DMS53 (cell line): ENCODE results near the gene TXNDC11.
A peak's percentile ranks its signal among the peaks of the same experiment; 100 is the strongest.
"Not testable (repeated sequence)": the region's sequence is repeated elsewhere in the genome, so short reads cannot be mapped to it uniquely, and the experiment has no call there.

ENCODE experiments used
- DNase-seq: peaks from one replicate; lab custom pipeline; 2025; lab: John Stamatoyannopoulos, UW

The TXNDC11 gene, protein sequence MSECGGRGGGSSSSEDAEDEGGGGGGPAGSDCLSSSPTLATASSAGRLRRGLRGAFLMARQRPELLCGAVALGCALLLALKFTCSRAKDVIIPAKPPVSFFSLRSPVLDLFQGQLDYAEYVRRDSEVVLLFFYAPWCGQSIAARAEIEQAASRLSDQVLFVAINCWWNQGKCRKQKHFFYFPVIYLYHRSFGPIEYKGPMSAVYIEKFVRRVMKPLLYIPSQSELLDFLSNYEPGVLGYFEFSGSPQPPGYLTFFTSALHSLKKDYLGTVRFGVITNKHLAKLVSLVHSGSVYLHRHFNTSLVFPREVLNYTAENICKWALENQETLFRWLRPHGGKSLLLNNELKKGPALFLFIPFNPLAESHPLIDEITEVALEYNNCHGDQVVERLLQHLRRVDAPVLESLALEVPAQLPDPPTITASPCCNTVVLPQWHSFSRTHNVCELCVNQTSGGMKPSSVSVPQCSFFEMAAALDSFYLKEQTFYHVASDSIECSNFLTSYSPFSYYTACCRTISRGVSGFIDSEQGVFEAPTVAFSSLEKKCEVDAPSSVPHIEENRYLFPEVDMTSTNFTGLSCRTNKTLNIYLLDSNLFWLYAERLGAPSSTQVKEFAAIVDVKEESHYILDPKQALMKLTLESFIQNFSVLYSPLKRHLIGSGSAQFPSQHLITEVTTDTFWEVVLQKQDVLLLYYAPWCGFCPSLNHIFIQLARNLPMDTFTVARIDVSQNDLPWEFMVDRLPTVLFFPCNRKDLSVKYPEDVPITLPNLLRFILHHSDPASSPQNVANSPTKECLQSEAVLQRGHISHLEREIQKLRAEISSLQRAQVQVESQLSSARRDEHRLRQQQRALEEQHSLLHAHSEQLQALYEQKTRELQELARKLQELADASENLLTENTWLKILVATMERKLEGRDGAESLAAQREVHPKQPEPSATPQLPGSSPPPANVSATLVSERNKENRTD

DNA sequence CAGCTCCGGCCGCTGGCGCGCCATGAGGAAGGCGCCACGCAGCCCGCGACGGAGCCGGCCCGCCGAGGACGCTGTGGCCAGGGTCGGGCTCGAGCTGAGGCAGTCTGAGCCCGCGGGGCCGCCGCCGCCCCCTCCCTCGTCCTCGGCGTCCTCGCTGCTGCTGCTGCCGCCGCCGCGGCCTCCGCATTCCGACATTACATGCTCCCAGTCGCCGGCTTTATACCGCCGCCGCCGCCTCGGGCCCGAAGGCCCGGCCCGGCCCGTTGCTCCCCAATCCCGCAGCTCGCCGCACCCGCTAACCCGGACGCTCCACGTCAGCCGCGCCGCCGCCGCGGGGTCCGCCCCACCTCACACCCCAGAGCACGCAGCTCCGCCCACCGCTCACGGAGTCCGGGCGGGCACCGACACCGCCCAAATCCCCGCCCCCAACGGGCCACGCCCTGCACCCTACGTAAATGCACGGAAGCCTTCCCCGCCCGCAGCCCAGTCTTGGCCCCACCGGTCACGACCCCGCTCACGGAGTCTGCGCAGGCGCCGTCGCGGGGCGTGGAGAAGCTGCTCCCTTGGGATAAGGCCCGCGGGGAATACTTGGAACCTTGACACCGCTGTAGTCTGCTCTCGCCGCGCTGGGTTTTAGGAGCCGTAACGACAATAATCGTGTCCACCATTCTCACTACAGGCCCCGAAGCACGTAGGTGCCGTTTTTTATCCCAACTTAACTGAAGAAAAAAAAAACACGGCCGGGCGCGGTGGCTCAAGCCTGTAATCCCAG is at the start of gene TXNDC11:
TSS of gene TXNDC11 (minus strand) at position 322 of the 772 bp plus-strand sequence. CDS start at position 195, 127 bp downstream.
- DNase-seq: peak; percentile 98

DNA sequence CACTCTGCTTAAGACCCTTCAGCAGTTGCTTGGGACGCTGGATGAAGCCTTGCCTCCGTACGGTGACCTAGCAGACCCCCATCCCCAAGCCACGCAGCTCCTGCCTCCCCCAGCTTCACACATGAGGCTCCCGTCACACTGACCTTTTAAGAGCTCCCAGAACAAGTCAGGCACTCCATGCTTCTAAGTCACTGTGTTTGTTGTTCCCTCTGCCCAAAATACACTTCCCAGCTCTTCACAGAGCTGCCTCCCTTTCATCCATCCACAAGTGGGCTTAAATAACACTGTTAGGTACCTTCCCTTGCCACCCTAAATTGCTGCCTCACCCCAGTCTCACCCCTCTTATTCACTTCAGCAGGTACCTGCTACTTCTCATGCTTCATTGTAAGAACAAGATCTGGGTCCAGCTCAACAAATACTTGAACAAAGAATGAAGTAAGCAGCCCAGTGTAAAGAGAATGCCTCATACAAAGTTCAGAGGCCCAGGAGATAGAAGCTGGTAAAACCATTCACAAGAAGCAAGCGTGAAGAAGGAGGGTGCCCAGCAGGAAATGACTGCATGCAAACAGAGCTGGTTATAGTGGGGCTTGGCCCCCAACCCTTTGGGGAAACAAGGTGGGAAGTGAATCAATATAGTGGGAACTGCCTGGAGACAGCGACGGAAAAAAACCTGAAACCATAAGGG is 48.6 kb upstream of the TXNDC11 start:
- DNase-seq: peak; percentile 84

DNA sequence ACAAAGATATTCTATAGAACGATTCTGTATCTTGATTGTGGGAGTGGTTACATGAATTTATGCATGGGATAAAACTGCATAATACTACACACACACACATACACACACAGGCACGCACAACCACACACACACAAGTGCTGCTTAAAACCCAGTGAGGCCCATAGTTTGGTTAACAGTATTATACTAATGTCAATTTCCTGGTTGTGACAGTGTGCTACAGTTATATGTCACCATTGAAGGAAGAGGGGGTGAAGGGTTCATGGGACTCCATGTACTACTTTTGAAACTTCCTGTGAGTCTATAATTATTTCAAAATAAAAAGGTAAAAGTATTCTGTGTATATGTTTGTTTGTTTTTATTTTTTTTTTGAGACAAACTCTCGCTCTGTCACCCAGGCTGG is 46.3 kb upstream of the TXNDC11 start:
- DNase-seq: no peak

DNA sequence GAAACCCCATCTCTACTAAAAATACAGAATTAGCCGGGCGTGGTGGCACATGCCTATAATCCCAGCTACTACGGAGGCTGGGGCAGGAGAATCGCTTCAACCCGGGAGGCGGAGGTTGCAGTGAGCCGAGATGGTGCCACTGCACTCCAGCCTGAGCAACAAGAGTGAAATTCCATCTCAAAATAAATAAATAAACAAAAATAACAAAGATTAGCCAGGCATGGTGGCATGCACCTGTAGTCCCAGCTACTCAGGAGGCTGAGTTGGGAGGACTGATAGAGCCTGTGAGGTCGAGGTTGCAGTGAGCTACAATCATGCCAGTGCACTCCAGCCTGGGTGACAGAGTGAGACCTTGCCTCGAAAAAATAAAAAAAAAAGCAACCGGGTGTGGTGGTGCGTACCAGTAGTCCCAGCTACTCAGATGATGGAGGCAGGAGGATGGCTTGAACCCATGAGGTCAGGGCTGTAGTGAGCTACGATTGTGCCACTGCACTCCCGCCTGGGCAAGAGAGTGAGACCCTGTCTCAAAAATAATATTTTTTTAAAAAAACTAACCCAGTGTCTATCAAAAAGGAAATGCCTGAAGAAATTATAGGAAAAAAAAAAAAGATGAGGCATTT is 42.4 kb upstream of the TXNDC11 start:
- DNase-seq: not testable (repeated sequence)

DNA sequence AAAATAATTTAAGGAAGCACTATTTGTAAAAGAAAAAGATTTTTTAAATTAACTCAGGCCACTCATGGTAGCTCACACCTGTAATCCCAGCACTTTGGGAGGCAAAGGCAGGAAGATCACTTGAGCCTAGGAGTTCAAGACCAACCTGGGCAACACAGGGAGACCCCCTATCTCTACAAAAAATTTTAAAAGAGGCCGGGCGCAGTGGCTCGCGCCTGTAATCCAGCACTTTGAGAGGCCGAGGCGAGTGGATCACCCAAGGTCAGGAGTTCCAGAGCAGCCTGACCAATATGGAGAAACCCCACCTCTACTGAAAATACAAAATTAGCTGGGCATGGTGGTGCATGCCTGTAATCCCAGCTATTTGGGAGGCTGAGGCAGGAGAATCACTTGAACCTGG is 41.7 kb upstream of the TXNDC11 start:
- not testable (repeated sequence) for DNase-seq

DNA sequence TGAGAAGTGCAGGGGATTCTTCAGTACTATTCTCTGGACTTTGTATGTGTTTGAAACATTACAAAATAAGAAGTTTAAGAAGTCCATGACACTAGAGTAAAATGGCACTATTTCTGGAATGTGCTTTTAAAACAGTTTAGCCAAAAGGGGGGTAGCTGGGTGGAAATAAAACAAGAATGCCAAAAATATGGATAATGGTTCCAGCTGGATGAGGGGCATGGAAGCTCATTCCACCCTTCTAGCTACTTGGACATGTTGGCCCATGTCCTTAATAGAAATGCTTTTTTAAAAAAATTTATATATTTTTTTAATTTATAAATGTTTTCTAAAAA is 41.3 kb upstream of the TXNDC11 start:
- DNase-seq: no peak

DNA sequence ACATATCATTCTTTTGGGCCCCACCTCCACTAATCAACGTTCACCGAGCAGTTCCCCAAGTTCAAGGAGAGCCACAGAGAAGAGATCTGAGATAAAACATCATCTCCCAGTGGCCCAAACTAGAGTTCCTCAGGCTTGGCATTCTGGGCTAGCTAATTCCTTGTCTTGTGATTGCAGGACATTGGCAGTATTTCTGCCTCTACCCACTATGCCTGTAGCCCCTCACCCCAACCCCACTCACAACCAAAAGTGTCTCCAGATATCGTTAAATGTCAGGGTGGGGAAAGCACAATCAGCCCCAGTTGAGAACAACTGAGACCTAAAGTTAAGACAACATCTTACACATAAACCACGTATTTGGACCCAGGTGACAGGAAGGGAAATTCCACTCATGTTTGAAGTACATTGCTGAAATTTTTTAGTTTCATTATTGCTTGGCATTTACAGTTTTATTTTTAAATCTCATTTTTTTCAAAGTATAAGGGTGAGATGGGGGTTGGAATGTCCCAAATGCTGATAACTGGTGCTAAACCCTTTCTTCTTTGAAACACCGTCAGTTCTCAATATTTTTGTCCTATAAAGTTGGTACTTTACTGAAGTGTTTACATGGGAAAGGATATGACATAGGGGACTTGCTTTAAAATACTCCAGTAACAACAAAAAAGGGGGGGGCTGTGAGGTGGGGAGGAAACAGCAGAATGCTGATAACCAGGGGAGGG is 40.8 kb upstream of the TXNDC11 start:
- peak; percentile 65 for DNase-seq

DNA sequence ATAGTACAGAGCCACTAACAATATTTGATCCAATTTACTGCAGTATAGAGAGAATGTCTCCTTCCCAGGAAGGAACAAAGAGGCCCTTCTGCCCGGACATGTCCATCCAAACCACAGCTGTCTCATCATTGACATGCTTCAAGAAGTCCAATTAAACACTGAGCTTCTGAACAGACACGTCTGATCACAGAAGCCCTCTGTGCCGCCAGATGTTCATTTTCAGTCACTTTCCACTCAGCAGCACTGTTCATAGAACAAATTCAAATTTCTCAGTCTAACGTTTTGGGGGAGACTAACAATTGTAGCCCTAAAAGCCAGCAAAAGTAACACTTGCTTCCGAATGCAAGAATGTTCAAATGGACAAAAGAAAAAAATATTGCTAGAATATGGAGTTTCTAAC is 39.1 kb upstream of the TXNDC11 start:
- DNase-seq: peak; percentile 70

DNA sequence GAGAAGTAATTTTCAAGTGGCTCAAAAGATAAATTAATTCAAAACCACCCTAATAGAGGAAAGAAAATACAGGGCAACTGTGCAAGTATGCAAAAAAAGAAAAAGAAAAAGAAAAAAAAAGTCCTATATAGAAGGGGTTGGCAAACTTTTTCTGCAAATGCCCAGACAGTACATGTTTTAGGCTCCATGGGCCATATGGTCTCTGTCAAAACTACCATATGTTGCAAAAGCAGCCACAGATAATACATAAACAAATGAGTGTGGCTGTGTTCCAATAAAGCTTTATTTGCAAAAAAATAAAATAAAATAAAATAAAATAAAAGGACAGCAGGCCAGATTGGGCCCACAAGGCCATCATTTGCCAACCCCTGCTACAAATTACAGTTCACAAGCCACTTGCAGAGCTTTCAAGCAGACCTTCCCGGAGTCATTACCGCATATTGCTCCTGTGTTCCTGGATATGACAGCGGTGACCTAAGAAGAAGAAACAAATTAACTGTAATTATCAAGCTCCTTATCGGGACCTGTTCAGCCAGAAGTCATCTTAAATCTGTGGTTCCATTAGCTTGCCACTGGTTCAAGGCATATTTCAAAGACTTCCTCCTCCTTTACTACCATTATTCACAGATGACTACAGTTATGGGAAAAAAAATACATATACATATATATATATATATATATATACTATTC is 38.5 kb upstream of the TXNDC11 start:
- no peak for DNase-seq

DNA sequence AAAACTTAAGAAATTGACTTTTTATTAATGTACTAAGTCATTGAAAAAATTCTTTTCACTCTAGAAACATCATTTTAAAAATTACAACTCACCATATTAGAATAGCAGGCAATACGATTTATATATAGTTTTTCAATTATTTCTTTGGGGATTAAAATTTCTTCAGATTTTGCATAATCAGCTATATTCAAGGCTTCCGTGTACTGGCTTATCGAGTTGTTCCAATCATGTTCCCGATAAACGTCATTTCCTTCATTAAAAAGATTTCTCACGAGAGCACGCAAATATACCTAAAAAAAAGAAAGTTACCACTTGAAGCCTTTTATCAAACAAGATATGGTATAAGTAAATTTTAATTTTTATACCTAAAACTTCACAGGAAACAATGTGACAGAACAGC is 36.4 kb upstream of the TXNDC11 start:
- no peak for DNase-seq

DNA sequence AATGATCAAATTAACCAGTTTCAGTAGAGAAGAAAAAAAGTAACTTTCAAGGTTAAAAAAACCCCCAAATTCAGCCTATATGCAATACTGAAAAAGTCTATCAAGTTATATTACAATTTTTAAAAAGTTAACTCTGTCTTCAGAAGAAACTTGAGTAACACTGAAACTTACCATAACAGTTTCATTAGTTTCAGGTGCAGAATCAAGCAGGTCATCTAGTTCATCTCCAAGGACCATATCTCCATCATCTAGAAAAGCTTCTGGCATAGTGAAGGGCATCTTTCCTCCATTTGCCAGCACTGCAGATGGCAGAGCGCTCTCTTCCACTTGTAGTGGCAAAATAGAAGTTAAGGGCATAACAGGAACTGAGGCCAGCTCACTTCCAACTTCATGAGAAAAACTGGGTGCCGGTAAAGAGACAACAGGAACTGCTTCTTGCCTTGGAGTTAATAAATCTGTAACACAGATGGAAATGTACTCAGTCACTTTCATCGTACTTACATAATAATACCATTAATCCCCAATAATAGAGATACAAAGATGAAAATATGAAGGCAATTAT is 31.5 kb upstream of the TXNDC11 start:
- DNase-seq: no peak

DNA sequence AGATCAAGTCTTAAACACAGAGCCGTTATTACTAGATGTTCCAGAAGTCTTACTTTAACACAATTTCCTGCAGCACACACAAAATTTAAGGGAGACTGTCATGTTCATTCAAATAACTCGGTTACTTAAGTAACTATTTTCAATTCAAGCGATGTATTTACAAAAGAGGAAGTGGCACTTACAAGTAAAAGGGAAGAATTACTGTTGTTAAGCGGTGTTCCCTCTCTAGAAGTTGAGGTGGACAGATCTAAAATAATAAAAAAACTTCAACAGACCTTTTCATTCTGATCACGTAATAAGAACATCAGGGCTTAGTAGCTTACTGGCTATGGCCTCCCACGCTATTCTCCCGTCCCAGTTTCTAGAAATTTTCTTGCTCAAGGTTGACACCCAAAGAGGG is 26.2 kb upstream of the TXNDC11 start:
- DNase-seq: no peak

DNA sequence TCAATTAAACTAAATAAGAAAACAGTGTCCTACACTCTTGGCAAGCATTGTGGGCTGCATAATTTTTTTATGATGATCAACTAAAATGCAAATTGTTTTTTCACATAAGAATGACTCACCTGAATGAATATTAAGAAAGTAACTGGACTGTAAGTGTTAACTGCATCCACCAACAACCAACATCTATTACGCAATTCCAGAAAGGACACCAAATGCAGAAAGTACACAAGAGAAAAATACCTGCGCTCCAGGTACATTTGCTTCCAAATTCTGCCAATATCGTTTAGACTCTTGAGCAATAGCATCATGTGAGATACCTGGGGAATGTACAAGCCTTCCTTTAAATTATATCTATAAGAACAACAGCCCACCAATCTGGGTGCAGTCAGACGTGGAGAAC is 19.8 kb upstream of the TXNDC11 start:
- DNase-seq: no peak

DNA sequence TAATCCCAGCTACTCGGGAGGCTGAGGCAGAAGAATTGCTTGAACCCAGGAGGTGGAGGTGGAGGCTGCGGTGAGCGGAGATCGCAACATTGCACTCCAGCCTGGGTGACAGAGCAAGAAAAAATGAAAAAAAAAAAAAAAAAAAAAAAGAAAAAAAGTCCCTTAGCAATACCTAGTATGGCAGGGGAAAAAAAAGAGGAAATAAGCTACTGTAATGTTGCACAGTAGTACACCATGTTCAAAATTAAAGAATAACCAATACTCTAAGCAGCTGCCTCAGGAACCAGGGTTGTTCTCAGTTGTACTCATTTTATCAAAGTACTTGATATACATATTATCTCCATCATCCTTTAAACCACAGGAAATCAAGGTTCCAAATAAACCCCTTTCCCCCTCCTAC is 17.3 kb upstream of the TXNDC11 start:
- no peak for DNase-seq

DNA sequence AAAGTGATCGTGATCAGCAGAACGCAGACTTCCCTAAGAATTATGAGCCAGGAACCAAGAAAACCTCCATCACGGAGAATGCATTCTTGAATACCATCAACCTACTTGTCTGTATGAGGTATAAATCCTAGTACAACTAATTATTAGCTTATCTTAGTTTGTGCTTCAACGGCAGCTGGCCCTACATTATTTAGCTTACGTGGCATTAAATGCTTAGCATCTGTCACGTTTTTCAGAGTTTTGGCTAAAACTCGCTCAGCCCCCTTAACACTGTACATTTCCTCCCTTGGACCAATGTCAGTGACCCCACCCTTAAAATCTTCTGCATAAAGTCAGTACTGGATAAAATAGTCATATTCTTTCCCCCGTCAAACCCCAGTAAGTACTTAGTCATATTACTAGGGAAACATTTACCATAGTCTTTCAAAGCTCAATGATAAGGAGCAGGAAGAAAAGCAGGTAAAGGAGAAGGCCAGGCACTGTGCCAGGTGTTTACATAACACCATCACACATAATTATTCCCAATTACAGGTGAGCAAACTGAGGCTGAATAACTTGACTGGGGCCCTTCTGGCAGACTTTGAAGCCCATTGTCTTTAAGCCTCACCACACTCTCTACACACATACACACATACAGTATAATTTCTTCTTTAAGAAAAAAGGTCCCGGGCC is 16.6 kb upstream of the TXNDC11 start:
- DNase-seq: peak; percentile 72

DNA sequence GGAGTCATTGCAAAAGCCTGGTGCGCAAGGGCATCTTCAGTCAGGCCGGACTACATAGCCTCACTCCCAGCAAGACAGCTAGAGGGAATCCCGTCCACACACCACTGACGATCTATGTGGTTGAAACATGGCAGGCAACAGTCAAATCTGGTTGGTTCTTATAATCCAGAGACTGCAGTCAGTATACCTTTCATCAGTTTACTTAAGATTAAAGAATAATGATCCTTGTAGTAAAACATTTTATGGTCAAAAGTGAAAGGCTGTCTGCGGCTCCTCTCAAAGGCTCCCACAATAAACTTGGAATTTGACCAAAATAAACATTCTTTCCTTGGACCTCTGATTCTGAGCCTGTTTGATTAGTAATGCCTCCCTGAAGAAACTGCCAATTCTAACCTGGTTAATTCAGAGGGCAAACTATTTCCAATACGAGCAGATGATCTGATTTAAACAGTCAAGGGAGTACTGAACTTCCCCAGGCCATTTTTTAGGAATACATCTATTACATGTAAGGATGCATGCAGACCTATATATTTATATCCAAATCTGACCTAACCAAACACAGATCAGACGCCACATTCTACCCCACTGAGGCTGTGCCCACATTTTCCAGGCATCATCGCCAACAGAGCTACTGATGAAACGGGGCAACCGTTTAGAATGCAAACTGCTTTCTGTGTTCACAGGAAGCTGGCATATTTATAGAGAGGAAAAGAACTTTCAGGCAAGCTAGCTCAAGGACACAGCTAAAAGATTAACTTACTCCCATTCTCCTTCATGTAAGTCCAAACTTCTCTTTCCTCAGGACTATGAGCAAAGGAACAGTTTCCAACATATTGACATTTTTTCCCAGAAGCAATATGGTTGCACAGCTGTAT is 15.3 kb upstream of the TXNDC11 start:
- DNase-seq: no peak

DNA sequence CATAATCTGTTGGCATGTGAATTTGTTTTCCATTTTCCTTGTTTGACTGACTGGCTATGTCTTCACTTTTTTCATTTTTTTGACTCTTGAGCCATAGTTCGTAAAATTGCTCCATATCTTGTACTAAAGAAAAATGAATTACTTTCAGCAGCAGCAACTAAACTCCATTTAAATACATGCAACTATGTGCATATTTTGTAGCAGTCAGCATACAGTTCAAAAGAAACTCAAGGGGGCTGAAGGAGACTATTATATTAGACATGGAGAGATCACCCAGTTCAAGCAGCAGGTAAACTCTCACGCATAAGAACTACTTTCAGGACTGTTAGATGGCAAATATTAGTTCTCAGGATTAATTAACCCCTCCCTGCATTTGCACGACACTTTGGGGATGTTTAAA is 13.6 kb upstream of the TXNDC11 start:
- DNase-seq: no peak
